ENCODE results near the gene ATP8A2. TPM values are rescaled to one million over a fixed set of nuclear protein-coding genes. Genes with fewer than 3 reads are reported as not detected.

ATP8A2 gene
- total RNA-seq, 1 experiment from 2014 or later, result 0.26 TPM

DNA sequence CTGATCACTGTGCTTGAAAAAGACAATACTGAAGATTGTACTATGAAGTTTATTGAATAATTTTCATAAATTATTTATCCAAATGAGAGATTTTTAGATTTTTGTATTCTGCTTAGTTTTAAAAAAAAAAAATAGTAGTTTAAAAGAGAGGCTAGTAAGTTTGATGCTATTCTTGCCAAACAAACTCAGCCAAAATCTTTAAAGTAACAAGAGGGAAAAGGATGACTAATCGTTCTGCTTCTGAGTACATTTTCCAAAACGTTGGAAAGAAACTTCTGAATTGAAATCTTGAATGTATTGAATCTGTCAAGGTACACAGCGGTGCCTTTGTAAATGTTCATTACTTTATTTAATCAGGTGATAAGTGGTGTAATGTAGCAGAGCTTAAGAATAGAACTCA is 35.9 kb upstream of the ATP8A2 start:
- POLR2A ChIA-PET, result interaction anchor here (0.6 to 1.3 kb wide), 4 partner anchors 9 to 586 kb away, joined by 3 to 4 read pairs (median 3); no protein-coding TSS in a partner anchor
- Mint-ChIP-seq H3K27ac (ENCODE audit: low read depth, unreplicated experiment) (peak overlapping the region; percentile 31), H3K27me3 (ENCODE audit: insufficient read depth, unreplicated experiment) (no peaks in the 10 kb centered on the region), H3K4me1 (ENCODE audit: insufficient read depth, unreplicated experiment) (peaks cover 5% of the 10 kb centered on the region), H3K9me3 (ENCODE audit: unreplicated experiment) (no peaks in the 10 kb centered on the region), H3K36me3 (ENCODE audit: insufficient read depth, unreplicated experiment) (peaks cover 68% of the 10 kb centered on the region), H3K4me3 (ENCODE audit: unreplicated experiment) (no peak overlapping the region)
- intact Hi-C loops (cut with micrococcal nuclease), result no loop called here
- CTCF ChIA-PET, result interaction anchor here (0.6 kb wide), 1 partner anchor 1542 kb away, joined by 3 read pairs; no protein-coding TSS in a partner anchor
- TF ChIP-seq, protein P1, sequence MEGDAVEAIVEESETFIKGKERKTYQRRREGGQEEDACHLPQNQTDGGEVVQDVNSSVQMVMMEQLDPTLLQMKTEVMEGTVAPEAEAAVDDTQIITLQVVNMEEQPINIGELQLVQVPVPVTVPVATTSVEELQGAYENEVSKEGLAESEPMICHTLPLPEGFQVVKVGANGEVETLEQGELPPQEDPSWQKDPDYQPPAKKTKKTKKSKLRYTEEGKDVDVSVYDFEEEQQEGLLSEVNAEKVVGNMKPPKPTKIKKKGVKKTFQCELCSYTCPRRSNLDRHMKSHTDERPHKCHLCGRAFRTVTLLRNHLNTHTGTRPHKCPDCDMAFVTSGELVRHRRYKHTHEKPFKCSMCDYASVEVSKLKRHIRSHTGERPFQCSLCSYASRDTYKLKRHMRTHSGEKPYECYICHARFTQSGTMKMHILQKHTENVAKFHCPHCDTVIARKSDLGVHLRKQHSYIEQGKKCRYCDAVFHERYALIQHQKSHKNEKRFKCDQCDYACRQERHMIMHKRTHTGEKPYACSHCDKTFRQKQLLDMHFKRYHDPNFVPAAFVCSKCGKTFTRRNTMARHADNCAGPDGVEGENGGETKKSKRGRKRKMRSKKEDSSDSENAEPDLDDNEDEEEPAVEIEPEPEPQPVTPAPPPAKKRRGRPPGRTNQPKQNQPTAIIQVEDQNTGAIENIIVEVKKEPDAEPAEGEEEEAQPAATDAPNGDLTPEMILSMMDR (IDR thresholded peaks at IDR 0.05; ENCODE audit: unreplicated experiment), result no peak
- DNase-seq (ENCODE audit: unreplicated experiment), result no peak
- no TSS peak for BruUV-seq (replicated peaks)

DNA sequence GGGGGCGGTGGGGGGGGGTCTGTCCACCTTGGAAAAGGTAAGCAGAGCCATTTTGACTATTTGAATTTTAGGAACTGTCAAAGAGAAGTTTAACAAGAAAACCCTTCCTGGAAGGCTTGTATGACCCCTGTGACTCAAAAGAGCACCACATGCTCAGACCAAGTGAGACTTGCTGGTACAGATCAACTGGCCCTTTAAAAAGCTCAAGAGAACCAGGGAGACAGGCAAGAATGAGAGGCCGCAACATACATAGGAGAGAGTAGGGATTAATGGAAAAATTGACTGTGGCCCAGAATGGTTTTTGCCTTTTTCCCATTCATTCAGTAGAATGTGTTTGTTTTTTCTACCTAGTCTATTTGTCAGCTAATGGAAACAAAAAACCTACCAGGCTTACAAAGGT is 26.2 kb upstream of the ATP8A2 start:
- Mint-ChIP-seq H3K9me3 (ENCODE audit: unreplicated experiment) (no peaks in the 10 kb centered on the region), H3K36me3 (ENCODE audit: insufficient read depth, unreplicated experiment) (peaks cover 21% of the 10 kb centered on the region), H3K27ac (ENCODE audit: low read depth, unreplicated experiment) (no peak overlapping the region), H3K27me3 (ENCODE audit: insufficient read depth, unreplicated experiment) (no peaks in the 10 kb centered on the region), H3K4me3 (ENCODE audit: unreplicated experiment) (no peak overlapping the region), H3K4me1 (ENCODE audit: insufficient read depth, unreplicated experiment) (no peaks in the 10 kb centered on the region)
- ChIA-PET CTCF (interaction anchor here (0.5 to 0.7 kb wide), 2 partner anchors 13 to 114 kb away, joined by 4 to 6 read pairs; no protein-coding TSS in a partner anchor), POLR2A (interaction anchor here (0.6 to 1.8 kb wide), 4 partner anchors 10 to 43 kb away, joined by 4 to 5 read pairs (median 4); no protein-coding TSS in a partner anchor)
- no TSS peak for BruUV-seq (replicated peaks)
- intact Hi-C loops (cut with micrococcal nuclease), result no loop called here
- TF ChIP-seq, protein P1 (IDR thresholded peaks at IDR 0.05; ENCODE audit: unreplicated experiment), result no peak
- no peak for DNase-seq (ENCODE audit: unreplicated experiment)

DNA sequence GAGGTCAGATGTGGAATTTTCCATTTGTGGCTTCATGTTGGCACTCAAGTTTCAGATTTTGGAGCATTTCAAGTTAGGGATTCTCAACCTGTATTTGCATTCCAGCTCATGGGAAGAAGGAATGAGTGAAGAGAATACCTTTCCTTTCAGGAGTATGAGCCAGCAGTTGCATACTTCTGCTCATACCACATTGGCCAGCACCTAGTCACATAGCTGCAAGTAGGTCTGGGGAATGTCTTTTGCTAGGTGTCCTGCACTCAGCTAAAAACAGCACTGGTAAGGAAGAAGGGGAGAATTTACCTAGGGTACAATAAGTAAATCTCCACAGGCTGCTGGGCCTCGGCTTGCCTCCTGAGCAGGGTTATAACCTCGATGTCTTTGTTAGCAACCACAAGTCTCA is 24.6 kb upstream of the ATP8A2 start:
- Mint-ChIP-seq H3K9me3 (ENCODE audit: unreplicated experiment) (no peaks in the 10 kb centered on the region), H3K4me1 (ENCODE audit: insufficient read depth, unreplicated experiment) (no peaks in the 10 kb centered on the region), H3K27me3 (ENCODE audit: insufficient read depth, unreplicated experiment) (peaks cover 5% of the 10 kb centered on the region), H3K27ac (ENCODE audit: low read depth, unreplicated experiment) (no peak overlapping the region), H3K36me3 (ENCODE audit: insufficient read depth, unreplicated experiment) (peaks cover 14% of the 10 kb centered on the region), H3K4me3 (ENCODE audit: unreplicated experiment) (no peak overlapping the region)
- no peak for DNase-seq (ENCODE audit: unreplicated experiment)
- POLR2A ChIA-PET, result interaction anchor here (0.7 to 1.2 kb wide), 2 partner anchors 10 to 14 kb away, joined by 3 read pairs; no protein-coding TSS in a partner anchor
- no TSS peak for BruUV-seq (replicated peaks)
- TF ChIP-seq, protein P1 (IDR thresholded peaks at IDR 0.05; ENCODE audit: unreplicated experiment), result no peak
- intact Hi-C loops (cut with micrococcal nuclease), result no loop called here
- CTCF ChIA-PET, result interaction anchor here (1.0 kb wide), 1 partner anchor 28 kb away, joined by 4 read pairs; no protein-coding TSS in a partner anchor

DNA sequence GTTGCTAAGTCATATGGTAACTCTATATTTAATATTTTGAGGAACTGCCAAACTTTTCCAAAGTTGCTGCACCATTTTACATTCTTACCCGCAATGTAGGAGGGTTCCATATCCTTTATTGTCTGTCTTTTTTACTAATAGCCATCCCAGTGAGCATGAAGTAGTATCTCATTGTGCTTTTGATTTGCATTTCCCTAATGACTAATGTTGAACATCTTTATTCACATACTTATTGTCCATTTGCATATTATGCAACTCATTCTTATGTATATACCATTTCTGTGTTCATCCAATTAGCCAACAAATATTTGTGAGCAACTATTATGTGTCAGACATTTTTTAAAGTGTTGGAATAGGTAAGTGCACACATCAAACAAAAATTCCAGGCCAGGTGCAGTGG is 20.4 kb upstream of the ATP8A2 start:
- ChIA-PET CTCF (interaction anchor here (0.6 to 0.7 kb wide), 2 partner anchors 1362 to 1426 kb away, joined by 3 read pairs; no protein-coding TSS in a partner anchor), POLR2A (no interaction called here)
- no TSS peak for BruUV-seq (replicated peaks)
- TF ChIP-seq, protein P1 (IDR thresholded peaks at IDR 0.05; ENCODE audit: unreplicated experiment), result no peak
- H3K4me3 Mint-ChIP-seq (ENCODE audit: unreplicated experiment), result no peak overlapping the region
- no peak overlapping the region for H3K27ac Mint-ChIP-seq (ENCODE audit: low read depth, unreplicated experiment)
- no peaks in the 10 kb centered on the region for H3K9me3 Mint-ChIP-seq (ENCODE audit: unreplicated experiment)
- intact Hi-C loops (cut with micrococcal nuclease), result no loop called here
- peaks cover 4% of the 10 kb centered on the region for H3K36me3 Mint-ChIP-seq (ENCODE audit: insufficient read depth, unreplicated experiment)
- no peak for DNase-seq (ENCODE audit: unreplicated experiment)
- H3K4me1 Mint-ChIP-seq (ENCODE audit: insufficient read depth, unreplicated experiment), result no peaks in the 10 kb centered on the region
- peaks cover 27% of the 10 kb centered on the region for H3K27me3 Mint-ChIP-seq (ENCODE audit: insufficient read depth, unreplicated experiment)

Data from MCF 10A (cell line).